Right lobe of liver (tissue), 6 donors: ENCODE measurements around the gene TIMM17B. TPM values are rescaled to one million over a fixed set of nuclear protein-coding genes. Genes with fewer than 3 reads are reported as not detected.

ENCODE experiments used
- ATAC-seq, 4 donors: fragments of 200-7000 bp; cut with Tn5 transposase; one replicate each; pipeline ENCODE4 v1.9.1; 2020; ENCODE audit warnings: mild to moderate bottlenecking in 4 of 4, moderate library complexity in 4 of 4
- DNase-seq, 3 donors: peaks; one replicate each; pipeline ENCODE4 v3.0.0-alpha.2; 2020
- H3K27ac ChIP-seq, 3 donors: fragments of 200-600 bp; one replicate each; pipeline ENCODE4 v1.8.0; 2022
- H3K27me3 ChIP-seq, 2 donors: fragments of 200-600 bp; one replicate each; pipeline ENCODE4 v1.8.0; 2022
- H3K36me3 ChIP-seq, 4 donors: fragments of 200-600 bp; sonication (generic) in 1 of 4; one replicate each; pipeline versions ENCODE4 v1.5.1 to v1.8.0; 2017 to 2022; ENCODE audit warnings: control low read depth in 1 of 4
- H3K4me1 ChIP-seq, 4 donors: fragments of 200-600 bp; sonication (generic) in 1 of 4; one replicate each; pipeline versions ENCODE4 v1.5.1 to v1.8.0; 2017 to 2022; ENCODE audit warnings: control low read depth in 1 of 4
- H3K4me3 ChIP-seq, 3 donors: fragments of 200-600 bp; one replicate each; pipeline ENCODE4 v1.8.0; 2022
- H3K9me3 ChIP-seq, 4 donors: fragments of 200-600 bp; sonication (generic) in 1 of 4; one replicate each; pipeline versions ENCODE4 v1.5.1 to v1.8.0; 2017 to 2022; ENCODE audit warnings: control low read depth in 1 of 4
- CTCF ChIP-seq, 4 donors: fragments of 200-600 bp in 3 of 4; fragments of 450-650 bp in 1 of 4; IDR thresholded peaks; one replicate each; pipeline versions ENCODE4 v1.5.1 to v1.8.0; 2016 to 2022; ENCODE audit warnings: antibody characterized with exemption in 4 of 4, mild to moderate bottlenecking in 2 of 4
- POLR2A ChIP-seq: fragments of 450-650 bp; IDR thresholded peaks from one replicate; pipeline ENCODE4 v1.6.1; 2017; ENCODE audit warnings: antibody characterized with exemption, mild to moderate bottlenecking
- WGBS: methylation state at CpG from one replicate; pipeline ENCODE4 v1.1.6; 2018; ENCODE audit warnings: low coverage, low lambda C conversion rate; ENCODE audit not compliant: insufficient coverage; ENCODE audit errors: missing lambda C conversion rate; 5-methylcytosine and 5-hydroxymethylcytosine counted together
- intact Hi-C, 2 donors: fragments of 100-400 bp; cut with DNase I; formaldehyde crosslinking; loops; one replicate each; pipeline versions ENCODE4 v1.11.2 to v1.14.1; 2022
- total RNA-seq, 6 experiments: library from RNA; depleted of rRNA in 2 of 6; stranded (reverse); fragments of >200 nt in 2 of 6; fragmentation: NEBNext Ultra II Directional in 3 of 6; extraction: Animal tissue kit (Norgen Biotek cat#: 25700) in 3 of 6; gene quantifications; one replicate each; pipeline versions ENCODE4 v1.1.0 to v1.2.4, GENCODE V29; 2016 to 2023
- donor health status: DM: no; HTN: yes; CAD: no.
- donor health status: DM: no; HTN: no; CAD: no.
- donor health status: DM: no; HTN: no; CAD: no.
- donor health status: DM: no; HTN: yes; CAD: no.
- donor health status: DM: no; HTN: yes; CAD: no.

Gene TIMM17B
- total RNA-seq, 6 experiments from 2014 or later: 18.2 to 29.5 (median 22.5) TPM

GRCh38 chrX:48897157-48897624 lies 377 bp downstream of the TIMM17B start:
- TF ChIP-seq CTCF (IDR thresholded peaks at IDR 0.05) (no peak), POLR2A (no peak)
- WGBS: 42% methylated on average over 15 of the region's 38 CpGs

GRCh38 chrX:48896611-48897011 lies 957 bp downstream of the TIMM17B start:
- TF ChIP-seq CTCF (IDR thresholded peaks at IDR 0.05) (no peak), POLR2A (no peak)
- no peaks in the 10 kb centered on the region for H3K27me3 ChIP-seq
- no peak for DNase-seq
- peaks cover 0 to 11% (median 2%) of the 10 kb centered on the region in 4 donors for H3K36me3 ChIP-seq
- intact Hi-C loops: no loop called here
- no peaks in the 10 kb centered on the region for H3K4me1 ChIP-seq
- H3K9me3 ChIP-seq: no peaks in the 10 kb centered on the region
- ATAC-seq: no peak
- 8% methylated on average over 2 of the region's 9 CpGs for WGBS
- peak overlapping the region; percentile 66 to 77 (median 66) for H3K4me3 ChIP-seq
- H3K27ac ChIP-seq: peak overlapping the region; percentile 89 to 92 (median 91)

More at GRCh38 chrX:48897157-48897624, 377 bp downstream of the TIMM17B start:
- H3K36me3 ChIP-seq: peaks cover 0 to 16% (median 2%) of the 10 kb centered on the region in 4 donors
- peak overlapping the region; percentile 89 to 92 (median 91) for H3K27ac ChIP-seq
- peak; percentile 78 to 81 (median 79) for ATAC-seq
- H3K4me3 ChIP-seq: peak overlapping the region; percentile 66 to 77 (median 66)
- peak; percentile 84 to 85 (median 85) for DNase-seq
- H3K4me1 ChIP-seq: no peaks in the 10 kb centered on the region
- no peaks in the 10 kb centered on the region for H3K9me3 ChIP-seq
- intact Hi-C loops: no loop called here
- no peaks in the 10 kb centered on the region for H3K27me3 ChIP-seq

- Histone ChIP-seq H3K27ac (no peak overlapping the region), H3K36me3 (no peaks in the 10 kb centered on the region), H3K4me1 (no peaks in the 10 kb centered on the region), H3K27me3 (no peaks in the 10 kb centered on the region), H3K4me3 (no peak overlapping the region), H3K9me3 (no peaks in the 10 kb centered on the region)
- DNase-seq (no peak), ATAC-seq (no peak)
- intact Hi-C loops: no loop called here
- TF ChIP-seq CTCF (IDR thresholded peaks at IDR 0.05) (no peak), POLR2A (no peak)
- WGBS: 56% methylated on average over 5 of the region's 6 CpGs
Measured at GRCh38 chrX:48894891-48895290, 2.7 kb downstream of the TIMM17B start.

GRCh38 chrX:48893556-48894348 lies 3.8 kb downstream of the TIMM17B start:
- ATAC-seq (no peak), DNase-seq (no peak)
- intact Hi-C loops: no loop called here
- Histone ChIP-seq H3K9me3 (no peaks in the 10 kb centered on the region), H3K27me3 (no peaks in the 10 kb centered on the region), H3K27ac (no peak overlapping the region), H3K4me3 (no peak overlapping the region), H3K36me3 (no peaks in the 10 kb centered on the region), H3K4me1 (no peaks in the 10 kb centered on the region)
- no CpG with 5 or more reads among the region's 16 CpGs for WGBS
- TF ChIP-seq CTCF (IDR thresholded peaks at IDR 0.05) (no peak), POLR2A (no peak)
